Globus pallidus (tissue), 1 donor: ENCODE results near the gene DNMBP.
A peak's percentile ranks its signal among the peaks of the same experiment; 100 is the strongest.

ENCODE experiments used
- DNase-seq: peaks from one replicate; pipeline ENCODE4 v3.0.0-alpha.2; 2015; ENCODE audit warnings: low spot score

The DNMBP gene

GRCh38 chr10:100009793-100010676, at the start of gene DNMBP:
TSS of gene DNMBP (minus strand) at chr10:100009947. CDS start at chr10:99972124, 37,823 bp downstream.
- DNase-seq: peak; percentile 62

- DNase-seq: no peak
Measured at GRCh38 chr10:100057948-100058347, 48.2 kb upstream of the DNMBP start.

- no peak for DNase-seq
Measured at GRCh38 chr10:100053686-100054460, 44.1 kb upstream of the DNMBP start.

- DNase-seq: peak; percentile 53
Measured at GRCh38 chr10:100046021-100046486, 36.3 kb upstream of the DNMBP start.

- no peak for DNase-seq
Measured at GRCh38 chr10:100045592-100045991, 35.8 kb upstream of the DNMBP start.

- DNase-seq: no peak
Measured at GRCh38 chr10:100043796-100044195, 34.0 kb upstream of the DNMBP start.

- no peak for DNase-seq
Measured at GRCh38 chr10:100043344-100043743, 33.6 kb upstream of the DNMBP start.

GRCh38 chr10:100041306-100042002, 31.7 kb upstream of the DNMBP start:
- DNase-seq: no peak

GRCh38 chr10:100038561-100039071, 28.9 kb upstream of the DNMBP start:
- DNase-seq: no peak

- no peak for DNase-seq
Measured at GRCh38 chr10:100037758-100038315, 28.1 kb upstream of the DNMBP start.

GRCh38 chr10:100036850-100037249, 27.1 kb upstream of the DNMBP start:
- no peak for DNase-seq

GRCh38 chr10:100033766-100034418, 24.1 kb upstream of the DNMBP start:
- no peak for DNase-seq

- DNase-seq: no peak
Measured at GRCh38 chr10:100027416-100027815, 17.7 kb upstream of the DNMBP start.

- DNase-seq: no peak
Measured at GRCh38 chr10:100025576-100025975, 15.8 kb upstream of the DNMBP start.

- no peak for DNase-seq
Measured at GRCh38 chr10:100024748-100025147, 15.0 kb upstream of the DNMBP start.

GRCh38 chr10:100022403-100022802, 12.7 kb upstream of the DNMBP start:
- DNase-seq: no peak

- DNase-seq: no peak
Measured at GRCh38 chr10:100021322-100021721, 11.6 kb upstream of the DNMBP start.

- DNase-seq: no peak
Measured at GRCh38 chr10:100020886-100021253, 11.1 kb upstream of the DNMBP start.

GRCh38 chr10:100020142-100020885, 10.6 kb upstream of the DNMBP start:
- no peak for DNase-seq

- no peak for DNase-seq
Measured at GRCh38 chr10:100019787-100020141, 10.0 kb upstream of the DNMBP start.
